WTC11 (cell line): ENCODE results near the gene OVOL2. TPM values are rescaled to one million over a fixed set of nuclear protein-coding genes. Genes with fewer than 3 reads are reported as not detected.

Experiments used
- ATAC-seq: fragments of 200-7000 bp; cut with Tn5 transposase; 2 replicates; pipeline ENCODE4 v1.10.0; 2021; ENCODE audit warnings: mild to moderate bottlenecking, moderate library complexity
- CTCF ChIA-PET: fragments of 300-600 bp; sonication (Branson Sonifier 250); formaldehyde crosslinking; loops from one replicate; lab custom pipeline; 2021; ENCODE audit warnings: antibody characterized with exemption; lab: Charles Lee
- POLR2A ChIA-PET: fragments of 350-600 bp; sonication (Branson Sonifier 250); formaldehyde crosslinking; loops from one replicate; lab custom pipeline; 2021; ENCODE audit warnings: antibody characterized with exemption; lab: Charles Lee
- DNase-seq: peaks from one replicate; pipeline ENCODE4 v3.0.0; 2021; ENCODE audit warnings: low spot score
- H3K27ac Mint-ChIP-seq: 2 replicates; pipeline ENCODE4 v1.8.0; 2021; ENCODE audit warnings: mixed read lengths
- H3K27me3 Mint-ChIP-seq: 2 replicates; pipeline ENCODE4 v1.8.0; 2021; ENCODE audit warnings: low read depth, mild to moderate bottlenecking, moderate library complexity, mixed read lengths
- H3K36me3 Mint-ChIP-seq: 2 replicates; pipeline ENCODE4 v1.8.0; 2021; ENCODE audit warnings: mixed read lengths
- H3K4me1 Mint-ChIP-seq: 2 replicates; pipeline ENCODE4 v1.8.0; 2022; ENCODE audit warnings: mixed read lengths
- H3K4me3 Mint-ChIP-seq: 2 replicates; pipeline ENCODE4 v1.8.0; 2021; ENCODE audit warnings: mild to moderate bottlenecking, moderate library complexity, mixed read lengths
- H3K9me3 Mint-ChIP-seq: 2 replicates; pipeline ENCODE4 v1.8.0; 2021; ENCODE audit warnings: mixed read lengths
- AR ChIP-seq: fragments of 250-450 bp; sonication (Bioruptor Pico); IDR thresholded peaks from 2 replicates; pipeline ENCODE4 v1.9.0; 2021; ENCODE audit warnings: mild to moderate bottlenecking
- ATF1 ChIP-seq: sonication (generic); formaldehyde crosslinking; IDR thresholded peaks from 2 replicates; pipeline ENCODE4 v1.8.1; 2023; ENCODE audit warnings: mild to moderate bottlenecking, moderate library complexity, missing genetic modification reagents
- ATF6 ChIP-seq: sonication (generic); formaldehyde crosslinking; IDR thresholded peaks from 2 replicates; pipeline ENCODE4 v1.8.1; 2023; ENCODE audit warnings: mild to moderate bottlenecking, missing genetic modification reagents
- CREB1 ChIP-seq: sonication (generic); formaldehyde crosslinking; IDR thresholded peaks from 2 replicates; pipeline ENCODE4 v1.8.0; 2023; ENCODE audit warnings: mild to moderate bottlenecking, missing genetic modification reagents
- ERG ChIP-seq: fragments of 250-450 bp; sonication (Bioruptor Pico); IDR thresholded peaks from 2 replicates; pipeline ENCODE4 v1.8.0; 2021; ENCODE audit warnings: mild to moderate bottlenecking
- ESRRA ChIP-seq: sonication (generic); formaldehyde crosslinking; IDR thresholded peaks from 2 replicates; pipeline ENCODE4 v1.8.1; 2022; ENCODE audit warnings: mild to moderate bottlenecking, missing genetic modification reagents, borderline replicate concordance
- FOXK1 ChIP-seq: sonication (generic); formaldehyde crosslinking; IDR thresholded peaks from 2 replicates; pipeline ENCODE4 v1.8.0; 2022; ENCODE audit warnings: mild to moderate bottlenecking, moderate library complexity, missing genetic modification reagents
- GTF2I ChIP-seq: fragments of 250-450 bp; sonication (Bioruptor Pico); conservative IDR thresholded peaks from 2 replicates; pipeline ENCODE4 v1.4.0; 2021; ENCODE audit warnings: mild to moderate bottlenecking
- IRF2 ChIP-seq: sonication (generic); formaldehyde crosslinking; IDR thresholded peaks from 2 replicates; pipeline ENCODE4 v1.8.0; 2022; ENCODE audit warnings: low read depth, missing genetic modification reagents, borderline replicate concordance
- MLX ChIP-seq: sonication (generic); formaldehyde crosslinking; IDR thresholded peaks from 2 replicates; pipeline ENCODE4 v1.8.1; 2023; ENCODE audit warnings: mild to moderate bottlenecking, missing genetic modification reagents, moderate library complexity
- NR3C1 ChIP-seq: sonication (generic); formaldehyde crosslinking; conservative IDR thresholded peaks from 2 replicates; pipeline ENCODE4 v1.8.1; 2023; ENCODE audit warnings: low read depth, mild to moderate bottlenecking, missing genetic modification reagents
- PRRX2 ChIP-seq: fragments of 250-450 bp; sonication (Bioruptor Pico); IDR thresholded peaks from 2 replicates; pipeline ENCODE4 v1.8.0; 2021; ENCODE audit warnings: mild to moderate bottlenecking
- SP1 ChIP-seq: sonication (generic); formaldehyde crosslinking; conservative IDR thresholded peaks from 2 replicates; pipeline ENCODE4 v1.8.1; 2022; ENCODE audit warnings: missing genetic modification reagents
- ZMAT4 ChIP-seq: fragments of 250-450 bp; sonication (Bioruptor Pico); IDR thresholded peaks from 2 replicates; pipeline ENCODE4 v1.9.0; 2021; ENCODE audit warnings: mild to moderate bottlenecking
- ZNF512 ChIP-seq: sonication (generic); formaldehyde crosslinking; IDR thresholded peaks from 2 replicates; pipeline ENCODE4 v1.8.1; 2022; ENCODE audit warnings: missing genetic modification reagents, borderline replicate concordance
- total RNA-seq: library from RNA; stranded (reverse); gene quantifications from 3 replicates; pipeline ENCODE4 v1.2.3, GENCODE V29; 2021

OVOL2 gene
- total RNA-seq, 1 experiment from 2014 or later: 9.8 TPM

- TF ChIP-seq AR (CRISPR knock-in tag): no peak
Measured at GRCh38 chr20:17992847-17993513, 64.7 kb downstream of the OVOL2 start (continued).

- peak overlapping the region; percentile 3 for H3K27ac Mint-ChIP-seq
- no peak for DNase-seq
- TF ChIP-seq ERG (CRISPR knock-in tag) (no peak), ATF6 (CRISPR knock-in tag) (no peak), FOXK1 (CRISPR knock-in tag) (no peak), PRRX2 (no peak), ATF1 (CRISPR knock-in tag) (no peak), NR3C1 (no peak), GTF2I (CRISPR knock-in tag) (no peak), ZNF512 (CRISPR knock-in tag) (no peak), ESRRA (no peak), CREB1 (CRISPR knock-in tag) (no peak), IRF2 (no peak), MLX (CRISPR knock-in tag) (no peak), SP1 (CRISPR knock-in tag) (no peak), ZMAT4 (CRISPR knock-in tag) (no peak)
- TF ChIP-seq, all 79 proteins: peak for 0
- ChIA-PET POLR2A (interaction anchor here (0.6 to 0.7 kb wide), 2 partner anchors 33 to 59 kb away, joined by 3 to 5 read pairs; no protein-coding TSS in a partner anchor), CTCF (interaction anchor here (0.7 kb wide), 1 partner anchor 53 kb away, joined by 3 read pairs; no protein-coding TSS in a partner anchor)
- no peak overlapping the region for H3K4me3 Mint-ChIP-seq
- H3K4me1 Mint-ChIP-seq: peaks cover 13% of the 10 kb centered on the region
- H3K9me3 Mint-ChIP-seq: no peaks in the 10 kb centered on the region
- no peak for ATAC-seq
- H3K36me3 Mint-ChIP-seq: peaks cover 25% of the 10 kb centered on the region
- H3K27me3 Mint-ChIP-seq: no peaks in the 10 kb centered on the region
Measured at GRCh38 chr20:17992224-17992637, 65.5 kb downstream of the OVOL2 start.
